ENCODE measurements around the gene CPXM2. TPM values are rescaled to one million over a fixed set of nuclear protein-coding genes. Genes with fewer than 3 reads are reported as not detected.

Gene CPXM2
- 5.2 and 5.9 TPM in 2 replicates for total RNA-seq (2013; cell fraction: nucleolus; rRNA removed)
- 0.60 and 0.79 TPM in 2 replicates for total RNA-seq (2014; rRNA removed)
- 0.49 and 0.51 TPM in 2 replicates for total RNA-seq (2014; rRNA removed; fragmentation: Illumina TruSeq; extraction: Trizol)
- total RNA-seq (2021): 0.58 and 0.67 TPM in 2 replicates
- 0.17 TPM for polyA plus RNA-seq (2011; ENCODE audit: low read depth)
- polyA plus RNA-seq (2011; rRNA removed): 1.1 TPM in 2 replicates
- polyA plus RNA-seq (2011; cell fraction: cytosol; rRNA removed): 1.2 and 1.4 TPM in 2 replicates
- 2.1 TPM in 2 replicates for polyA plus RNA-seq (2011; cell fraction: nucleus; rRNA removed)
- polyA plus RNA-seq (2012): 0.14 and 0.27 TPM in 2 replicates
- 0.56 and 0.63 TPM in 2 replicates for polyA plus RNA-seq (2014; fragmentation: Illumina TruSeq; extraction: Trizol)
- polyA plus RNA-seq (2014; fragmentation: Nextera tagmentation; extraction: Ambion mirVana): under 1 TPM; 0.08 to 0.11 TPM
- 0.46 and 0.58 TPM in 2 replicates for polyA plus RNA-seq (2014; rRNA removed)
- polyA plus RNA-seq (2016; fragmentation: Nextera tagmentation; extraction: Ambion mirVana): under 1 TPM; 0.58 to 0.72 TPM
- 0.80 and 1.3 TPM in 2 replicates for polyA minus RNA-seq (2011; rRNA and poly(A)+ RNA removed)
- polyA minus RNA-seq (2011; cell fraction: cytosol; rRNA and poly(A)+ RNA removed): 0.73 and 0.80 TPM in 2 replicates
- 0.60 and 1.4 TPM in 2 replicates for polyA minus RNA-seq (2011; cell fraction: nucleus; rRNA and poly(A)+ RNA removed)
- percentile 31 among the genes with signal in this experiment for Bru-seq, nascent RNA
- percentile 23 among the genes with signal in this experiment for BruChase-seq, experiment 1, labeled RNA remaining after a 6-hour chase
- percentile 19 among the genes with signal in this experiment for BruChase-seq, experiment 2, labeled RNA remaining after a 2-hour chase
- long read RNA-seq, experiment 1, partial matches to known transcripts: 0 of 3 reads
- long read RNA-seq, experiment 1, other reads (novel, unspliced or antisense): 3 of 3 reads
- long read RNA-seq, experiment 2, partial matches to known transcripts: 23 of 78 reads
- long read RNA-seq, experiment 2, other reads (novel, unspliced or antisense): 55 of 78 reads

DNA sequence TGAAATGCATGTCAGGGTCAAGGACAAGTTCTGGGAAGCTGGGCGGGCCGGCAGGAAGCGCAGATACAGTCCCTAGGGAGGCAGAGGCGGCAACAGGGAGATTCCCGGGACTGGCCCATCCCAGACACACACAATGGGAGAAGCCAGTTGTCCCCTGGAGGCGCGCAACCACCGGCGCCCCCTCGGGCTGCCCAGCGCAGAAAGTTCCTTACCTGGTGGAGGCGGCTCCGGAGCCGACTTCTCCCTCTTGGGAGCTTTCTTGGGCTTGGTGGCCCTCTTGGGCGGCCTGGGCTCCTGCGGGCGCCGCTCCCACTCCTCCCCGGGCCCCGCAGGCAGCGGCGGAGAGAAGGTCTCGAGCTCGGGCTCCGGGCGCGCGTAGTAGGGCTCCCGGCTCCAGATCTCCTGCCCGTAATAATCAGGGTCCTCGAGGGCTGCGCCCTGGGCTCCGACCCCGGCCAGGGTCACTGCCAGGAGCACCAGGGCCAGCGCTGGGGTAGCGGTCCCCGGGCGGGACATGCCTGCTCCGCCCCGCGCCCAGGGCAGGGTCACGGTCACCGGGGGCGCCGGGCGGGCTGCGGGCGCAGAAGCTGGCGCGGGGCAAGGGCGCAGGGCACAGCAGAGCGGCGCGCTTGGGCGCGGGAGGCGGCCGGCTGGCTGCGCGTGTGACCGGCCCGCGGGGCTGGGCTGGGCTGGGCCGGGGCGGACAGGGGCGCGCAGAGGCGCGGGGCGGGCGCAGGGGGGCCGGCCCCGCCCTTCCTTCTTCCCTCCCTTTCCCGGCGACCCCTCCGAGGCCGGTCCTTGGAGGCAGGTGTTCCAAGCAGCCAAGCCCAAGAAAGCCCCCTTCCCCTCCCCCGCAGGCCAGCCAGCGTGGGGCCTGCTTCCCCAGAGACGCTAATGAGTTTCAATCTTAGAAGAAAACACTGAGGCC, at the start of gene CPXM2:
Gene CPXM2, minus strand, starts transcription at position 664 of the 928 bp plus-strand sequence. Its CDS starts 148 bp downstream, at position 516.
- Histone ChIP-seq H3K9ac (ENCODE audit: control insufficient read depth, insufficient read depth, low read length) (no peak within 1 kb of the TSS), H3K4me1 (ENCODE audit: control insufficient read depth, insufficient read depth, low read length) (no peaks in the 10 kb centered on the region), H4K20me1 (ENCODE audit: control insufficient read depth, insufficient read depth) (no peaks in the 10 kb centered on the region), H2AFZ (ENCODE audit: control insufficient read depth, low read depth, low read length) (no peak within 1 kb of the TSS), H3K36me3 (ENCODE audit: control insufficient read depth in 2 of 2, insufficient read depth in 2 of 2, low read length in 1 of 2) (no peaks in the 10 kb centered on the region), H3K27me3 (replicated peaks in 1 of 2; ENCODE audit: control insufficient read depth in 2 of 2, insufficient read depth in 2 of 2, low read length in 1 of 2) (peaks cover 3 to 4% of the 10 kb centered on the region in 2 experiments; a peak in 2 of 4 replicates), H3K79me2 (ENCODE audit: control insufficient read depth, insufficient read depth, low read length) (no peaks in the 10 kb centered on the region), H3K9me3 (replicated peaks; ENCODE audit: control insufficient read depth, insufficient read depth, low read length) (no peaks in the 10 kb centered on the region), H3K4me2 (ENCODE audit: control insufficient read depth, insufficient read depth) (no peak within 1 kb of the TSS), H3K4me3 (no peak within 1 kb of the TSS), H3K27ac (ENCODE audit: control insufficient read depth, insufficient read depth) (no peak within 1 kb of the TSS)
- BruUV-seq (replicated peaks): no TSS peak
- in situ Hi-C loops (cut with MboI) (no loop called here), intact Hi-C loops (cut with micrococcal nuclease; ENCODE audit: unreplicated experiment) (loop anchor here (10.0 kb wide), 1 partner anchor 307 kb away; no protein-coding TSS in a partner anchor)
- POLR2A ChIA-PET: no interaction called here
- SMC1A ChIA-PET (ENCODE audit: uncharacterized antibody, unreplicated experiment): no interaction called here
- ATAC-seq: no peak
- no peak for DNase-seq (ENCODE audit: low read depth, low spot score)
- RAD21 ChIA-PET (ENCODE audit: unreplicated experiment): no interaction called here
- TF ChIP-seq EGR1 (IDR thresholded peaks at IDR 0.05; ENCODE audit: borderline replicate concordance in 1 of 2, low read depth in 2 of 2, low read length in 2 of 2): no peak
- no peak for TF ChIP-seq NR2F1 (conservative IDR thresholded peaks at IDR 0.05)
- TF ChIP-seq, protein P1, sequence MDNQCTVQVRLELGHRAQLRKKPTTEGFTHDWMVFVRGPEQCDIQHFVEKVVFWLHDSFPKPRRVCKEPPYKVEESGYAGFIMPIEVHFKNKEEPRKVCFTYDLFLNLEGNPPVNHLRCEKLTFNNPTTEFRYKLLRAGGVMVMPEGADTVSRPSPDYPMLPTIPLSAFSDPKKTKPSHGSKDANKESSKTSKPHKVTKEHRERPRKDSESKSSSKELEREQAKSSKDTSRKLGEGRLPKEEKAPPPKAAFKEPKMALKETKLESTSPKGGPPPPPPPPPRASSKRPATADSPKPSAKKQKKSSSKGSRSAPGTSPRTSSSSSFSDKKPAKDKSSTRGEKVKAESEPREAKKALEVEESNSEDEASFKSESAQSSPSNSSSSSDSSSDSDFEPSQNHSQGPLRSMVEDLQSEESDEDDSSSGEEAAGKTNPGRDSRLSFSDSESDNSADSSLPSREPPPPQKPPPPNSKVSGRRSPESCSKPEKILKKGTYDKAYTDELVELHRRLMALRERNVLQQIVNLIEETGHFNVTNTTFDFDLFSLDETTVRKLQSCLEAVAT (IDR thresholded peaks at IDR 0.05): no peak
- 32% methylated on average over 42 of the region's 80 CpGs for WGBS (ENCODE audit: insufficient coverage, insufficient replicate concordance, low lambda C conversion rate, missing lambda C conversion rate)
- FAIRE-seq: no peak
- CTCF ChIA-PET: interaction anchor here (1.0 kb wide), 1 partner anchor 73 kb away, joined by 3 read pairs; no protein-coding TSS in a partner anchor
